Measurements from ENCODE around the gene APCDD1. TPM values are rescaled to one million over a fixed set of nuclear protein-coding genes. Genes with fewer than 3 reads are reported as not detected.

Gene APCDD1
- total RNA-seq, 4 donors from 2014 or later: 34.7 to 196 (median 41.3) TPM

GRCh38 chr18:10511236-10511635 lies 56.8 kb downstream of the APCDD1 start:
- no peak overlapping the region for H3K4me3 ChIP-seq
- TF ChIP-seq EP300 (IDR thresholded peaks at IDR 0.05): no peak
- H3K27me3 ChIP-seq: no peaks in the 10 kb centered on the region
- H3K27ac ChIP-seq: no peak overlapping the region
- 64 to 86% methylated on average over 1 to 2 of the region's 2 CpGs for WGBS, 2 donors (ENCODE audit: low coverage in 1 of 2)
- peaks cover 0 to 18% (median 0%) of the 10 kb centered on the region in 3 donors for H3K9me3 ChIP-seq
- peaks cover 0 to 32% (median 0%) of the 10 kb centered on the region in 3 donors for H3K4me1 ChIP-seq
- H3K36me3 ChIP-seq: no peaks in the 10 kb centered on the region
- ATAC-seq: no peak

GRCh38 chr18:10514082-10514481 lies 59.6 kb downstream of the APCDD1 start:
- 38 to 40% methylated on average over 3 of the region's 3 CpGs for WGBS, 2 donors (ENCODE audit: low coverage in 1 of 2)
- TF ChIP-seq POLR2AphosphoS5 (IDR thresholded peaks at IDR 0.05): peak; percentile 24
- no peak for TF ChIP-seq CTCF (IDR thresholded peaks at IDR 0.05)
- Histone ChIP-seq H3K4me3 (no peak overlapping the region), H3K27me3 (no peaks in the 10 kb centered on the region), H3K9me3 (no peaks in the 10 kb centered on the region), H3K36me3 (no peaks in the 10 kb centered on the region), H3K27ac (peak overlapping the region in 2 of 4 donors; percentile 40 to 59), H3K4me1 (peaks cover 0 to 48% (median 10%) of the 10 kb centered on the region in 3 donors)
- ATAC-seq: no peak

- Histone ChIP-seq H3K27me3 (no peaks in the 10 kb centered on the region), H3K9me3 (no peaks in the 10 kb centered on the region), H3K36me3 (no peaks in the 10 kb centered on the region), H3K4me3 (no peak overlapping the region), H3K27ac (peak overlapping the region in 1 of 4 donors; percentile 59), H3K4me1 (peaks cover 0 to 53% (median 16%) of the 10 kb centered on the region in 3 donors)
- ATAC-seq: no peak
- TF ChIP-seq POLR2AphosphoS5 (IDR thresholded peaks at IDR 0.05) (no peak), EP300 (IDR thresholded peaks at IDR 0.05) (no peak), POLR2A (IDR thresholded peaks at IDR 0.05) (no peak), CTCF (IDR thresholded peaks at IDR 0.05) (no peak)
Observed at GRCh38 chr18:10514601-10515000, 60.2 kb downstream of the APCDD1 start.

- peak overlapping the region in 2 of 4 donors; percentile 27 to 59 for H3K27ac ChIP-seq
Observed at GRCh38 chr18:10515456-10515855, 61.0 kb downstream of the APCDD1 start.

GRCh38 chr18:10516078-10516477 lies 61.6 kb downstream of the APCDD1 start:
- Histone ChIP-seq H3K27me3 (no peaks in the 10 kb centered on the region), H3K27ac (peak overlapping the region in 2 of 4 donors; percentile 27 to 59), H3K9me3 (no peaks in the 10 kb centered on the region), H3K4me1 (peaks cover 0 to 62% (median 19%) of the 10 kb centered on the region in 3 donors), H3K4me3 (no peak overlapping the region), H3K36me3 (no peaks in the 10 kb centered on the region)
- 57% methylated on average over 1 of the region's 2 CpGs; no CpG with 5 or more reads in 1 of the 2 donors for WGBS, 2 donors (ENCODE audit: low coverage in 1 of 2)
- ATAC-seq: no peak
- TF ChIP-seq EP300 (IDR thresholded peaks at IDR 0.05) (no peak), POLR2AphosphoS5 (IDR thresholded peaks at IDR 0.05) (no peak), CTCF (IDR thresholded peaks at IDR 0.05) (no peak), POLR2A (IDR thresholded peaks at IDR 0.05) (no peak)

More at GRCh38 chr18:10515456-10515855, 61.0 kb downstream of the APCDD1 start:
- WGBS, 2 donors (ENCODE audit: low coverage in 1 of 2): 53 to 67% methylated on average over 2 to 3 of the region's 4 CpGs
- no peak for ATAC-seq
- Histone ChIP-seq H3K36me3 (no peaks in the 10 kb centered on the region), H3K9me3 (no peaks in the 10 kb centered on the region), H3K27me3 (no peaks in the 10 kb centered on the region), H3K4me3 (no peak overlapping the region), H3K4me1 (peaks cover 0 to 62% (median 19%) of the 10 kb centered on the region in 3 donors)
- no peak for TF ChIP-seq EP300 (IDR thresholded peaks at IDR 0.05)
- no peak for TF ChIP-seq CTCF (IDR thresholded peaks at IDR 0.05)
- TF ChIP-seq POLR2AphosphoS5 (IDR thresholded peaks at IDR 0.05): no peak
- TF ChIP-seq POLR2A (IDR thresholded peaks at IDR 0.05): no peak

Data from gastroesophageal sphincter (tissue), 4 donors.